GM21390 (cell line): ENCODE measurements around the gene GABRA5.
"Not testable (repeated sequence)": the region's sequence is repeated elsewhere in the genome, so short reads cannot be mapped to it uniquely, and the experiment has no call there.

Experiments used
- ATAC-seq: cut with Tn5 transposase; IDR thresholded peaks from one replicate; pipeline ENCODE4 v1.9.1; 2021; ENCODE audit not compliant: unreplicated experiment

GABRA5 gene

GRCh38 chr15:26866298-26867199, at the start of gene GABRA5:
Gene GABRA5, plus strand, starts transcription at chr15:26867062. Its CDS starts 2,187 bp downstream, at chr15:26869249.
- no peak for ATAC-seq

- ATAC-seq, result not testable (repeated sequence)
These were observed 35.7 kb upstream of the GABRA5 start for GRCh38 chr15:26831191-26831590.

GRCh38 chr15:26831951-26832350, 34.9 kb upstream of the GABRA5 start:
- no peak for ATAC-seq

GRCh38 chr15:26838742-26839460, 28.0 kb upstream of the GABRA5 start:
- ATAC-seq, result no peak

- ATAC-seq, result no peak
These were observed 25.3 kb upstream of the GABRA5 start for GRCh38 chr15:26841514-26841913.

GRCh38 chr15:26841941-26842340, 24.9 kb upstream of the GABRA5 start:
- no peak for ATAC-seq

GRCh38 chr15:26842391-26842790, 24.5 kb upstream of the GABRA5 start:
- ATAC-seq, result no peak

GRCh38 chr15:26844901-26845300, 22.0 kb upstream of the GABRA5 start:
- ATAC-seq, result no peak

- ATAC-seq, result no peak
These were observed 18.4 kb upstream of the GABRA5 start for GRCh38 chr15:26848498-26848897.

GRCh38 chr15:26850161-26850560, 16.7 kb upstream of the GABRA5 start:
- ATAC-seq, result no peak

- ATAC-seq, result no peak
These were observed 13.9 kb upstream of the GABRA5 start for GRCh38 chr15:26852980-26853379.

GRCh38 chr15:26854435-26854834, 12.4 kb upstream of the GABRA5 start:
- no peak for ATAC-seq

GRCh38 chr15:26864664-26865191, 2.1 kb upstream of the GABRA5 start:
- ATAC-seq, result no peak

GRCh38 chr15:26867200-26868007, 542 bp downstream of the GABRA5 start:
- no peak for ATAC-seq

GRCh38 chr15:26868029-26868685, 1.3 kb downstream of the GABRA5 start:
- no peak for ATAC-seq

- no peak for ATAC-seq
These were observed 2.8 kb downstream of the GABRA5 start for GRCh38 chr15:26869628-26870027.

- ATAC-seq, result no peak
These were observed 3.5 kb downstream of the GABRA5 start for GRCh38 chr15:26870346-26870745.

GRCh38 chr15:26872206-26872605, 5.3 kb downstream of the GABRA5 start:
- no peak for ATAC-seq

- no peak for ATAC-seq
These were observed 7.0 kb downstream of the GABRA5 start for GRCh38 chr15:26873846-26874245.

- no peak for ATAC-seq
These were observed 8.1 kb downstream of the GABRA5 start for GRCh38 chr15:26874774-26875475.
